ENCODE results near the gene ZNRD2.

The ZNRD2 gene

GRCh38 chr11:65540290-65541092, 29.8 kb upstream of the ZNRD2 start:
- H3K36me3 ChIP-seq (ENCODE audit: control insufficient read depth, low read depth, low read length), result peaks cover 9% of the 10 kb centered on the region
- H3K27ac ChIP-seq (ENCODE audit: low read length), result no peak overlapping the region
- no peaks in the 10 kb centered on the region for H3K9me3 ChIP-seq (ENCODE audit: control insufficient read depth, low read depth, low read length)
- H3K4me1 ChIP-seq (ENCODE audit: control insufficient read depth, low read depth, low read length), result no peaks in the 10 kb centered on the region
- H3K27me3 ChIP-seq (ENCODE audit: control insufficient read depth, insufficient read depth, low read length), result peaks cover 60% of the 10 kb centered on the region
- H3K4me3 ChIP-seq (ENCODE audit: low read length), result peak overlapping the region; percentile 58
- no peak overlapping the region for H3K9ac ChIP-seq (ENCODE audit: low read length)

- H3K4me3 ChIP-seq (ENCODE audit: low read length), result peak overlapping the region; percentile 58
- H3K9me3 ChIP-seq (ENCODE audit: control insufficient read depth, low read depth, low read length), result no peaks in the 10 kb centered on the region
- H3K27me3 ChIP-seq (ENCODE audit: control insufficient read depth, insufficient read depth, low read length), result peaks cover 69% of the 10 kb centered on the region
- no peak overlapping the region for H3K27ac ChIP-seq (ENCODE audit: low read length)
- no peak overlapping the region for H3K9ac ChIP-seq (ENCODE audit: low read length)
- H3K36me3 ChIP-seq (ENCODE audit: control insufficient read depth, low read depth, low read length), result peaks cover 6% of the 10 kb centered on the region
- no peaks in the 10 kb centered on the region for H3K4me1 ChIP-seq (ENCODE audit: control insufficient read depth, low read depth, low read length)
Measured at GRCh38 chr11:65541093-65541982, 28.9 kb upstream of the ZNRD2 start.

GRCh38 chr11:65542738-65543390, 27.4 kb upstream of the ZNRD2 start:
- H3K27me3 ChIP-seq (ENCODE audit: control insufficient read depth, insufficient read depth, low read length), result peaks cover 74% of the 10 kb centered on the region
- no peaks in the 10 kb centered on the region for H3K36me3 ChIP-seq (ENCODE audit: control insufficient read depth, low read depth, low read length)
- no peaks in the 10 kb centered on the region for H3K9me3 ChIP-seq (ENCODE audit: control insufficient read depth, low read depth, low read length)
- no peak overlapping the region for H3K4me3 ChIP-seq (ENCODE audit: low read length)
- H3K4me1 ChIP-seq (ENCODE audit: control insufficient read depth, low read depth, low read length), result no peaks in the 10 kb centered on the region
- H3K27ac ChIP-seq (ENCODE audit: low read length), result no peak overlapping the region
- H3K9ac ChIP-seq (ENCODE audit: low read length), result no peak overlapping the region

GRCh38 chr11:65545853-65546216, 24.4 kb upstream of the ZNRD2 start:
- peaks cover 70% of the 10 kb centered on the region for H3K27me3 ChIP-seq (ENCODE audit: control insufficient read depth, insufficient read depth, low read length)
- H3K9ac ChIP-seq (ENCODE audit: low read length), result no peak overlapping the region
- no peak overlapping the region for H3K27ac ChIP-seq (ENCODE audit: low read length)
- H3K4me3 ChIP-seq (ENCODE audit: low read length), result peak overlapping the region; percentile 34
- H3K9me3 ChIP-seq (ENCODE audit: control insufficient read depth, low read depth, low read length), result no peaks in the 10 kb centered on the region
- H3K4me1 ChIP-seq (ENCODE audit: control insufficient read depth, low read depth, low read length), result no peaks in the 10 kb centered on the region
- H3K36me3 ChIP-seq (ENCODE audit: control insufficient read depth, low read depth, low read length), result no peaks in the 10 kb centered on the region

- H3K4me1 ChIP-seq (ENCODE audit: control insufficient read depth, low read depth, low read length), result no peaks in the 10 kb centered on the region
- H3K27ac ChIP-seq (ENCODE audit: low read length), result no peak overlapping the region
- no peaks in the 10 kb centered on the region for H3K36me3 ChIP-seq (ENCODE audit: control insufficient read depth, low read depth, low read length)
- H3K27me3 ChIP-seq (ENCODE audit: control insufficient read depth, insufficient read depth, low read length), result peaks cover 70% of the 10 kb centered on the region
- H3K9ac ChIP-seq (ENCODE audit: low read length), result no peak overlapping the region
- H3K9me3 ChIP-seq (ENCODE audit: control insufficient read depth, low read depth, low read length), result no peaks in the 10 kb centered on the region
- H3K4me3 ChIP-seq (ENCODE audit: low read length), result peak overlapping the region; percentile 34
Measured at GRCh38 chr11:65546217-65546958, 23.9 kb upstream of the ZNRD2 start.

- Histone ChIP-seq H3K9ac (ENCODE audit: low read length) (no peak overlapping the region), H3K4me3 (ENCODE audit: low read length) (no peak overlapping the region), H3K27ac (ENCODE audit: low read length) (no peak overlapping the region), H3K9me3 (ENCODE audit: control insufficient read depth, low read depth, low read length) (no peaks in the 10 kb centered on the region), H3K36me3 (ENCODE audit: control insufficient read depth, low read depth, low read length) (no peaks in the 10 kb centered on the region), H3K27me3 (ENCODE audit: control insufficient read depth, insufficient read depth, low read length) (peaks cover 82% of the 10 kb centered on the region), H3K4me1 (ENCODE audit: control insufficient read depth, low read depth, low read length) (no peaks in the 10 kb centered on the region)
Measured at GRCh38 chr11:65547446-65548125, 22.7 kb upstream of the ZNRD2 start.

GRCh38 chr11:65548395-65548794, 21.9 kb upstream of the ZNRD2 start:
- H3K4me1 ChIP-seq (ENCODE audit: control insufficient read depth, low read depth, low read length), result no peaks in the 10 kb centered on the region
- peaks cover 83% of the 10 kb centered on the region for H3K27me3 ChIP-seq (ENCODE audit: control insufficient read depth, insufficient read depth, low read length)
- H3K36me3 ChIP-seq (ENCODE audit: control insufficient read depth, low read depth, low read length), result no peaks in the 10 kb centered on the region
- no peak overlapping the region for H3K4me3 ChIP-seq (ENCODE audit: low read length)
- no peaks in the 10 kb centered on the region for H3K9me3 ChIP-seq (ENCODE audit: control insufficient read depth, low read depth, low read length)
- H3K27ac ChIP-seq (ENCODE audit: low read length), result no peak overlapping the region
- H3K9ac ChIP-seq (ENCODE audit: low read length), result no peak overlapping the region

- Histone ChIP-seq H3K27me3 (ENCODE audit: control insufficient read depth, insufficient read depth, low read length) (peaks cover 84% of the 10 kb centered on the region), H3K9ac (ENCODE audit: low read length) (no peak overlapping the region), H3K4me3 (ENCODE audit: low read length) (no peak overlapping the region), H3K9me3 (ENCODE audit: control insufficient read depth, low read depth, low read length) (no peaks in the 10 kb centered on the region), H3K27ac (ENCODE audit: low read length) (no peak overlapping the region), H3K4me1 (ENCODE audit: control insufficient read depth, low read depth, low read length) (no peaks in the 10 kb centered on the region), H3K36me3 (ENCODE audit: control insufficient read depth, low read depth, low read length) (no peaks in the 10 kb centered on the region)
Measured at GRCh38 chr11:65549096-65549495, 21.2 kb upstream of the ZNRD2 start.

GRCh38 chr11:65551572-65552387, 18.5 kb upstream of the ZNRD2 start:
- H3K36me3 ChIP-seq (ENCODE audit: control insufficient read depth, low read depth, low read length), result no peaks in the 10 kb centered on the region
- no peak overlapping the region for H3K4me3 ChIP-seq (ENCODE audit: low read length)
- H3K9me3 ChIP-seq (ENCODE audit: control insufficient read depth, low read depth, low read length), result no peaks in the 10 kb centered on the region
- peaks cover 82% of the 10 kb centered on the region for H3K27me3 ChIP-seq (ENCODE audit: control insufficient read depth, insufficient read depth, low read length)
- H3K9ac ChIP-seq (ENCODE audit: low read length), result no peak overlapping the region
- no peaks in the 10 kb centered on the region for H3K4me1 ChIP-seq (ENCODE audit: control insufficient read depth, low read depth, low read length)
- H3K27ac ChIP-seq (ENCODE audit: low read length), result no peak overlapping the region

- H3K9me3 ChIP-seq (ENCODE audit: control insufficient read depth, low read depth, low read length), result no peaks in the 10 kb centered on the region
- no peaks in the 10 kb centered on the region for H3K36me3 ChIP-seq (ENCODE audit: control insufficient read depth, low read depth, low read length)
- peaks cover 3% of the 10 kb centered on the region for H3K4me1 ChIP-seq (ENCODE audit: control insufficient read depth, low read depth, low read length)
- H3K9ac ChIP-seq (ENCODE audit: low read length), result no peak overlapping the region
- H3K27me3 ChIP-seq (ENCODE audit: control insufficient read depth, insufficient read depth, low read length), result peaks cover 82% of the 10 kb centered on the region
- no peak overlapping the region for H3K4me3 ChIP-seq (ENCODE audit: low read length)
- H3K27ac ChIP-seq (ENCODE audit: low read length), result no peak overlapping the region
Measured at GRCh38 chr11:65552388-65552951, 17.8 kb upstream of the ZNRD2 start.
